Esophagus (tissue), 2 donors: ENCODE results near the gene SMCO1. TPM values are rescaled to one million over a fixed set of nuclear protein-coding genes. Genes with fewer than 3 reads are reported as not detected.

ENCODE experiments used
- H3K27ac ChIP-seq, 2 donors: one replicate each; pipeline ENCODE4 v1.5.1; 2013; ENCODE audit warnings: low read depth in 2 of 2, mild to moderate bottlenecking in 2 of 2, inconsistent platforms in 1 of 2, low read length in 1 of 2, moderate library complexity in 1 of 2
- H3K27me3 ChIP-seq, 2 donors: one replicate each; pipeline ENCODE4 v1.6.1; 2013; ENCODE audit warnings: low read length in 2 of 2, control low read depth in 1 of 2, mild to moderate bottlenecking in 1 of 2; ENCODE audit not compliant: insufficient read depth in 2 of 2, control insufficient read depth in 1 of 2
- H3K36me3 ChIP-seq, 2 donors: one replicate each; pipeline ENCODE4 v1.6.1; 2013; ENCODE audit warnings: low read length in 1 of 2; ENCODE audit not compliant: control insufficient read depth in 2 of 2, insufficient read depth in 2 of 2
- H3K4me1 ChIP-seq, 2 donors: one replicate each; pipeline ENCODE4 v1.6.1; 2013; ENCODE audit warnings: low read length in 1 of 2; ENCODE audit not compliant: control insufficient read depth in 2 of 2, insufficient read depth in 2 of 2
- H3K4me3 ChIP-seq, 2 donors: one replicate each; pipeline ENCODE4 v1.5.1; 2013; ENCODE audit warnings: low read length in 2 of 2, mild to moderate bottlenecking in 2 of 2, low read depth in 1 of 2, moderate library complexity in 1 of 2
- H3K9me3 ChIP-seq, 2 donors: one replicate each; pipeline ENCODE4 v1.6.1; 2013; ENCODE audit warnings: mild to moderate bottlenecking in 2 of 2, low read depth in 1 of 2, low read length in 1 of 2, moderate library complexity in 1 of 2; ENCODE audit not compliant: control insufficient read depth in 2 of 2, insufficient read depth in 1 of 2
- WGBS, 2 donors: extraction: QIAGEN DNeasy Blood & Tissue Kit; methylation state at CpG; one replicate each; pipeline ENCODE4 v1.1.7; 2013; 5-methylcytosine and 5-hydroxymethylcytosine counted together
- polyA plus RNA-seq, 2 donors: library from polyadenylated mRNA; stranded (reverse); fragments of 200-250 nt; gene quantifications; one replicate each; pipeline ENCODE4 v1.2.3, GENCODE V29; 2013
- donor health status: healthy with polysubstance abuse.
- donor health status: Bipolar disorder and iron deficiency.

SMCO1 gene
- polyA plus RNA-seq, 2 donors = not detected

DNA sequence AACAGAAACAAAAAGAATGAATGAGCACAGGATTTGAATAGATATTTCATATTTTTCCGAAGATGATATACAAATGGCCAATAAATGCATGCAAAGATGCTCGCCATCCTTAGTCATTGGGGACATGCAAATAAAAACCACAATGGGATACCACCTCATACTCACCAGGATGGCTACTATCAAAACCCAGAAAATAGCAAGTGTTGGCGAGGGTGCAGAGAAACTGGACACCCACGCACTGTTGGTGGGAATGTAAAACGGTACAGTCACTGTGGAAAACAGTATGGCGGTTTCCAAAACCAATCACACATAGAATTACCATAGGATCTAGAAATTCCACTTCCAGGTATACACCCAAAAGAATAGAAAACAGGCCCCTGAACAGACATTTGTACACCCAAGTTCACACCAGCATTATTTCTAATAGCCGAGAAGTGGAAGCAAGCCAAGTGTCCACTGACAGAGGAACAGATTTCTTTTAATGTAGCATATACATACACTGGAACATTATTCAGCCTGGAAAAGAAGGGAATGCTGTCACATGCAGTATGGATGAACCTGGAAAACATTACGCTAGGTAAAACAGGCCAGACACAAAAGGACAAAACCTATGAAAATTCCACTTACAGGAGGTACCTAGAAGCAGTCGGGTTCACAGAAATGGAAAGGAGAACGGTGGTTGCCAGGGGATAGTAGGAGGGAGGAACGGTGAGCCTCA lies 15.2 kb downstream of the SMCO1 start:
- H3K4me1 ChIP-seq = peaks cover 2% of the 10 kb centered on the region in 2 donors
- WGBS, 2 donors = 65 to 67% methylated on average over 11 of the region's 11 CpGs
- peak overlapping the region; percentile 15 to 34 for H3K27ac ChIP-seq
- H3K36me3 ChIP-seq = no peaks in the 10 kb centered on the region
- no peaks in the 10 kb centered on the region for H3K27me3 ChIP-seq
- peak overlapping the region; percentile 15 to 77 for H3K4me3 ChIP-seq
- no peaks in the 10 kb centered on the region for H3K9me3 ChIP-seq

DNA sequence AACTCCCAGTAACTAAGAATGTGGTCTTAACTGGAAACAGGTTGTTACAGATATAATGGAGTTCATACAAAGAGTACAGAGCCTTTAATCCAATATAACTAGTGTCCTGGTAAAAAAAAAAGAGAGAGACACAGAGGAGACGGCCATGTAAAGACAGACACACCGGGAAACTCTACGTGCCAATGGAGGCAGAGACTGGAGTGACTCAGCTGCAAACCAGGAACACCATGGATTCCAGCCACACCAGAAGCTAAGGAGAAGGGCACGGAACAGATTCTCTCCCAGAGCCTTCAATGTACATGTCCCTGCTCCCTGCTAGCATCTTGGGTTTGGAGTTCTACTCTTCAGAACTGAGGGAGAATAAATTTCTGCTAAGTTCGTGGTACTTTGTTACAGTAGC lies 16.1 kb downstream of the SMCO1 start:
- 55 to 69% methylated on average over 5 of the region's 5 CpGs for WGBS, 2 donors
- Histone ChIP-seq H3K27ac (peak overlapping the region; percentile 34 to 55), H3K36me3 (no peaks in the 10 kb centered on the region), H3K27me3 (no peaks in the 10 kb centered on the region), H3K4me1 (peaks cover 2% of the 10 kb centered on the region in 2 donors), H3K9me3 (no peaks in the 10 kb centered on the region), H3K4me3 (peak overlapping the region in 1 of 2 donors; percentile 5)

DNA sequence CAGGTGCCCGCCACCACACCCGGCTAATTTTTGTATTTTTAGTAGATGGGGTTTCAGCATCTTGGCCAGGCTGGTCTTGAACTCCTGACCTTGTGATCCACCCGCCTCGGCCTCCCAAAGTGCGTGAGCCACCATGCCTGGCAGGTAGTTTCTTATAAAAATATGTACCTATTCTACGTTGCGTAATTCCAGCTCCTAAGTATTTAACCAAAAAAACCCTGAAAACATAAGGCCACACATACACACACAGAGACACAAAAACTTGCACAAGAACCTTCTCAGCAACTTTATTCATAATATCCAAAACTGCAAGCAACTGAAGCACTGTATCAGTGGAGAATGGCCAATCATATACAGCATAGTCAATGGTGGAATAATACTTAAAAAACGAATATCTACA lies 16.8 kb downstream of the SMCO1 start:
- peaks cover 2% of the 10 kb centered on the region in 2 donors for H3K4me1 ChIP-seq
- no peaks in the 10 kb centered on the region for H3K27me3 ChIP-seq
- H3K4me3 ChIP-seq = no peak overlapping the region
- no peaks in the 10 kb centered on the region for H3K36me3 ChIP-seq
- no peaks in the 10 kb centered on the region for H3K9me3 ChIP-seq
- no peak overlapping the region for H3K27ac ChIP-seq
- 91 to 94% methylated on average over 8 of the region's 8 CpGs for WGBS, 2 donors

DNA sequence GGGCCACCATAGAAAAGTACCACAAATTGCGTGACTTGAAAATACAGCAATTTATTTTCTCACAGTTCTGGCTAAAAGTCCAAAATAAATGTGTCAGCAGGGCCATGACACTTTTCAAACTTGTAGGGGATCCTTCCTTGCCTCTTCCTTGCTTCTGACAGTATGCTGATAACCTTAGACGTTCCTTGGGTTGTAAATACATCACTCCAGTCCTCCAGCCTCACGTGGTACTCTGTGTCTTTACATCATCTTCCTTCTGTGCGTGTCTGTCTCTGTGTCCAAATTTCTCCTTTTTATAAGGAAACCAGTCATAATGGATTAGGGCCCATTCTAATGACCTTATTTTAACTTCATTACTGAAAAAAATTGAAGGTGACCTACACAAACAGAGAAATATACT lies 19.0 kb downstream of the SMCO1 start:
- 86 to 87% methylated on average over 4 of the region's 4 CpGs for WGBS, 2 donors
- Histone ChIP-seq H3K4me1 (peaks cover 2% of the 10 kb centered on the region in 2 donors), H3K9me3 (no peaks in the 10 kb centered on the region), H3K4me3 (no peak overlapping the region), H3K27me3 (no peaks in the 10 kb centered on the region), H3K27ac (no peak overlapping the region), H3K36me3 (no peaks in the 10 kb centered on the region)

DNA sequence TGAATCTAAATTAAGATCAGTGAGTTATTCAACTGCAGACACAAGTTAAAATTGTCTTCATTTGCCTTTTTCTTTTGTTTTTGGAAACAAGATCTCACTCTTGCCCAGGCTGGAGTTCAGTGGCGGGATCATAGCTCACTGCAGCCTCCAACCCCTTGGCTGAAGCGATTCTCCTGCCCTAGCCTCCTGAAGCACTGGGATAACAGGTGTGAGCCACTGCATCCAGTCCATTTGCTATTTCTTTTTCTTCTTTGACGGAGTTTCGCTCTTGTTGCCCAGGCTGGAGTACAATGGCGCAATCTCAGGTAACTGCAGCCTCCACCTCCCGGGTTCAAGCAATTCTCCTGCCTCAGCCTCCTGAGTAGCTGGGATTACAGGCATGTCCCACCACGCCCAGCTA lies 21.9 kb downstream of the SMCO1 start:
- no peaks in the 10 kb centered on the region for H3K4me1 ChIP-seq
- H3K4me3 ChIP-seq = no peak overlapping the region
- no peak overlapping the region for H3K27ac ChIP-seq
- H3K36me3 ChIP-seq = no peaks in the 10 kb centered on the region
- no peaks in the 10 kb centered on the region for H3K27me3 ChIP-seq
- H3K9me3 ChIP-seq = no peaks in the 10 kb centered on the region
- WGBS, 2 donors = 97 to 98% methylated on average over 7 of the region's 7 CpGs

DNA sequence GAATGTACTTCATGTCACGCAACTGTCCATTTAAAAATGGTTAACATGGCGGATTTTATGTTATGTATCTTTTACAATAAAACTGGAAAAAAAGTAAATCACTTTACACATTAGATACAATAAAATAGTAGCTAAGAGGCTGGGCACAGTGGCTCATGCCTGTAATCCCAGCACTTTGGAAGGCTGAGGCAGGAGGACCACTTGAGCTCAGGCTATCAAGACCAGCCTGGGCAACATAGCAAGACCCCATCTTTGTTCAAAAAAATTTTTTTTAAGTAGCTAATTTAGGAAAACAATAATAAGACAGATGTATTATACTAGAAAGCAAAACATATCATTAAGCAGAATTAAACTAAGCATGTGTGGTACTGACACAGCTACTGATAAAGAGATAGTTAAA lies 23.1 kb downstream of the SMCO1 start:
- 96 to 100% methylated on average over 2 of the region's 2 CpGs for WGBS, 2 donors
- Histone ChIP-seq H3K4me3 (no peak overlapping the region), H3K9me3 (no peaks in the 10 kb centered on the region), H3K27ac (no peak overlapping the region), H3K36me3 (peaks cover 1 to 5% of the 10 kb centered on the region in 2 donors), H3K27me3 (no peaks in the 10 kb centered on the region), H3K4me1 (no peaks in the 10 kb centered on the region)

DNA sequence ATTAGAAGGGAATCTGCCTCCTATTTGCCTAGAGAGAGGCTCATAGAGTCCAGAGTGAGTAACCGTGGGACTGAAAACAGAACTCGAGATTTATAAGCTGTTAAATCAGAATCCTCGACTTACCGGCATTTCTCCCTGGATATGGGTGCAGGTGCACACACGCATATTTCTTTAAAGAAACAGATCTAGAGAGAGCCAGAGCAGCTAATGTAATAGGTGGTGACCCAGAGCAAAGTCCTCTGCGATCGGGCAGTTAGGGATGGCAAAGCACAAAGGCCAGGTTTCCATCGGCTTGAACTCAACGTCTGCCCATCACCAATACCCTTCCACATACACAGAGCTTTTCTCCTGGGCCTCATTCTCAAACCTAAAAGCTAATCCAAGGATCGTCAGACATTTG lies 25.4 kb downstream of the SMCO1 start:
- Histone ChIP-seq H3K4me1 (no peaks in the 10 kb centered on the region), H3K27me3 (no peaks in the 10 kb centered on the region), H3K27ac (no peak overlapping the region), H3K4me3 (no peak overlapping the region), H3K9me3 (no peaks in the 10 kb centered on the region), H3K36me3 (peaks cover 6 to 11% of the 10 kb centered on the region in 2 donors)
- WGBS, 2 donors = 92% methylated on average over 10 of the region's 10 CpGs

DNA sequence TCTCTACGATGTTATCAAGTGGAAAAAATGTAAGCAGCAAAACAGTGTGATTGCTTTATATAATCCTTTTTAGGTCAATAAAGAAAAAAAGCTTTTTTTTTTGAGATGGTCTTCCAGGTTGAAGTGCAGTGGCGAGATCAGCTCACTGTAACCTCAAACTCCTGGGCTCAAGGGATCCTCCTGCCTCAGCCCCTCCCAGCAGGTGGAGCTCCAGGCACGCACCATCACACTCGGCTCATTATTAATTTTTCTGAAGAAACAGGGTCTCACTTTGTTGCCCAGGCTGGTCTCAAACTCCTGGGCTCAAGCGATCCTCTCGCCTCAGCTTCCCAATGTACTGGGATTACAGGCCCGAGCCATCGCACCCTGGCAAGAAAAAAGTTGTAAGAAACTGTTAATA lies 28.9 kb downstream of the SMCO1 start:
- Histone ChIP-seq H3K4me1 (no peaks in the 10 kb centered on the region), H3K36me3 (peaks cover 8 to 11% of the 10 kb centered on the region in 2 donors), H3K9me3 (no peaks in the 10 kb centered on the region), H3K27ac (no peak overlapping the region), H3K4me3 (no peak overlapping the region), H3K27me3 (no peaks in the 10 kb centered on the region)
- 82 to 88% methylated on average over 8 of the region's 8 CpGs for WGBS, 2 donors

DNA sequence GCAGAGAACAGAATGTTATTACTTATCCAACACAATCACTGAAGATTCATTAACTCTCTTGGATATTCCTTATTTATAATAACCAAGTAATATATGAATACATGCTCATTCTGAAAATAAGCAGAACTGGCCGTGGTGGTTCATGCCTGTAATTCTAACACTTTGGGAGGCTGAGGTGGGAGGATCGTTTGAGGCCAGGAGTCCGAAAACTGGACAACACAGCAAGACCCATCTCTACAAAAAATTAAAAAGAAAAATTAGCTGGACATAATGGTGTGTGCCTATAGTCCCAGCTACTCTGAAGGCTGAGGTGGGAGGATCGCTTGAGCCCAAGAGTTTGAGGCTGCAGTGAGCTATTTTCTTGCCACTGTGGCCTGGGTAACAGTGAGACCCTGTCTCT lies 37.5 kb downstream of the SMCO1 start:
- H3K36me3 ChIP-seq = peaks cover 4 to 10% of the 10 kb centered on the region in 2 donors
- no peak overlapping the region for H3K27ac ChIP-seq
- 96 to 97% methylated on average over 4 of the region's 4 CpGs for WGBS, 2 donors
- H3K9me3 ChIP-seq = no peaks in the 10 kb centered on the region
- H3K27me3 ChIP-seq = no peaks in the 10 kb centered on the region
- H3K4me1 ChIP-seq = no peaks in the 10 kb centered on the region
- no peak overlapping the region for H3K4me3 ChIP-seq

DNA sequence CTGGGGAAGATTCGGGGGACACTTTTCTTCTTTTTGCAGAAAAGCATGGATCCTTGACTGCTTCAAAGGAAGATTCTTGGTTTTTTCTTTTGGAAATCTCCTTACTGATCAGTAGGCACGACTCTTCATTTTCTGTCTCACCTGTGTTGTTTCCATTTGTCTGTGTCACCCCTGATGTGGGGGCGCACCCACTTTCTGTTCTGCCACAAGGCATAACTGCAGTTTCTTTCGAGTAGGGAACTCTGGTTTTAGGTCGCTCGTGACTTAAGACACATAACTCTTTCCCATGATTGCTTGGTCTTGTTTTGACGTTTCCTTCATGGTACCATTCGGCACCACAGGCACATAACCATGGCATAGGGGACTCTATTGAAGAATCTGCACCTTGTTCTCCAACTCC lies 42.9 kb downstream of the SMCO1 start:
- Histone ChIP-seq H3K4me1 (no peaks in the 10 kb centered on the region), H3K27me3 (no peaks in the 10 kb centered on the region), H3K4me3 (no peak overlapping the region), H3K27ac (no peak overlapping the region), H3K36me3 (peaks cover 9 to 18% of the 10 kb centered on the region in 2 donors), H3K9me3 (no peaks in the 10 kb centered on the region)
- 90 to 95% methylated on average over 8 of the region's 8 CpGs for WGBS, 2 donors
